H1 (cell line): ENCODE measurements around the gene INPP5A. TPM values are rescaled to one million over a fixed set of nuclear protein-coding genes. Genes with fewer than 3 reads are reported as not detected.

ENCODE experiments used
- ASH2L ChIP-seq: fragments of 200-600, 300-600 bp; sonication (generic); IDR thresholded peaks from one replicate; pipeline ENCODE4 v1.7.1; 2017; ENCODE audit warnings: low read length
- CHD1 ChIP-seq: IDR thresholded peaks from 2 replicates; pipeline ENCODE4 v1.6.1; 2012; ENCODE audit warnings: low read depth, low read length, improper control_type of control experiment
- NRF1 ChIP-seq: IDR thresholded peaks from 2 replicates; pipeline ENCODE4 v1.6.1; 2011; ENCODE audit warnings: mild to moderate bottlenecking, low read depth, low read length, improper control_type of control experiment
- POU5F1 ChIP-seq: IDR thresholded peaks from 2 replicates; pipeline ENCODE4 v1.6.1; 2011; ENCODE audit warnings: low read depth, mild to moderate bottlenecking, low read length, moderate library complexity
- SIN3A ChIP-seq, 2 experiments: IDR thresholded peaks in 1 of 2; conservative IDR thresholded peaks in 1 of 2; 2 replicates each; pipeline ENCODE4 v1.6.1; 2011 to 2012; ENCODE audit warnings: low read length in 2 of 2, improper control_type of control experiment in 1 of 2, low read depth in 1 of 2, mild to moderate bottlenecking in 1 of 2
- polyA plus RNA-seq, 7 experiments: library from polyadenylated mRNA; depleted of rRNA in 3 of 7; stranded (reverse) in 5 of 7; unstranded in 2 of 7; fragments of >200 nt in 5 of 7; fragments of 200-250 nt in 2 of 7; gene quantifications; 1 replicate in 5 of 7; 2 replicates in 1 of 7; 4 replicates in 1 of 7; pipeline versions ENCODE4 v1.2.1 to v1.2.3, GENCODE V29; 2011 to 2013; ENCODE audit warnings: missing spikeins in 2 of 7, mixed read lengths in 2 of 7
- total RNA-seq: library from RNA; stranded (reverse); fragmentation: NEBNext Ultra II Directional; extraction: Animal tissue kit (Norgen Biotek cat#: 25700); gene quantifications from 2 replicates; pipeline ENCODE4 v1.2.1, GENCODE V29; 2021
- TF ChIP-seq, protein P1 (sequence below): IDR thresholded peaks from 2 replicates; pipeline ENCODE4 v1.6.1; 2012; ENCODE audit warnings: inconsistent platforms

The INPP5A gene
- total and polyA plus RNA-seq, 2 of the 8 experiments (the other 6 are each of a cell fraction or from before 2014, with no cell fraction given): 19.7 to 27.5 TPM

DNA sequence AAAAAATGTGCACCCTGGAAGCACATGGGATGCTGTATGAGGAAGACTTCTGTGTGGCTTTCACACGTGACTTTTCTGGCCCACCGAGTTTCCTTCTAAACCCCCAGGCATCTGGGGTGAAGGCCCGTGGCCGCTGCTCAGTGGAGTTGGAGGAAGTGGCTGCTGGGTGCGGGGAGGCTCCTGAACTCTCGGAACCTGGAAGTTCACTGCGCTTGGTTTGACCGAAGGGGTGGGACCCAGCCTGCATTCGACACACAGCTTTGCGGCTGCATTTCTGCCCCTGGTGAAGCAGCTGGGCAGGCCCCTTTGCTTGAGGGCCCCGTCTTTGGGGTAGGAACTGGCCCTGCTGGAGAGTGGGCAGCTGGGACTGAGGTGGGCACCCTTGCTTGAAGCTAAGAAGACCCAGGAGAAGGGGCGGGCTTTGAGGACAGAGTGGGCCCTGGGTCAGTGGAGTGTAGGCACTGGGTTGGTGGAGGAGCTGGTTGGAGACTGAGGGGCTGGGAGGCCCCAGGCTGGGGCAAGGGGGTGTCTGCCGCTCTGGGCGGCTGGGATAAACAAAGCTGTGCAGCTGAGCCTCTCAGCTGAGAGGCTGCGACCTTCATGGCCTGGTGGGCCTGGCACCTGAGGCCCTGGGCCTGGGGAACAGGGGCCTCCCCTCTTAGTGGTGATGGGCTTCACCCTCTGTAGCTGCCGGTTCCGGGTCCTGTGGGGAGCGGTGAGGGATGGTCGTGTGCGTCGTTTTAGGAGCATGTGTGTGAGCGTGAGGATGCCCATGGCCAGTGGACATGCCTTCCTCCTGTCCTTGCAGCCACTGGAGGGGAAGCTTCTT is 78.0 kb downstream of the INPP5A start (continued):
- TF ChIP-seq, protein P1, sequence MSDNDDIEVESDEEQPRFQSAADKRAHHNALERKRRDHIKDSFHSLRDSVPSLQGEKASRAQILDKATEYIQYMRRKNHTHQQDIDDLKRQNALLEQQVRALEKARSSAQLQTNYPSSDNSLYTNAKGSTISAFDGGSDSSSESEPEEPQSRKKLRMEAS: no peak
- TF ChIP-seq NRF1 (no peak), SIN3A (conservative IDR thresholded peaks at IDR 0.05 in 1 of 2, IDR thresholded peaks at IDR 0.05 in 1 of 2; ENCODE audit: low read depth in 1 of 2, low read length in 2 of 2) (no peak), POU5F1 (no peak), ASH2L (no peak), CHD1 (no peak)
